ENCODE results near the gene ANKRD16. TPM values are rescaled to one million over a fixed set of nuclear protein-coding genes. Genes with fewer than 3 reads are reported as not detected.

Gene ANKRD16
- total and polyA plus RNA-seq, 2 of the 13 experiments (the other 11 are each of a cell fraction or from before 2014, with no cell fraction given): 8.0 to 11.4 TPM

DNA sequence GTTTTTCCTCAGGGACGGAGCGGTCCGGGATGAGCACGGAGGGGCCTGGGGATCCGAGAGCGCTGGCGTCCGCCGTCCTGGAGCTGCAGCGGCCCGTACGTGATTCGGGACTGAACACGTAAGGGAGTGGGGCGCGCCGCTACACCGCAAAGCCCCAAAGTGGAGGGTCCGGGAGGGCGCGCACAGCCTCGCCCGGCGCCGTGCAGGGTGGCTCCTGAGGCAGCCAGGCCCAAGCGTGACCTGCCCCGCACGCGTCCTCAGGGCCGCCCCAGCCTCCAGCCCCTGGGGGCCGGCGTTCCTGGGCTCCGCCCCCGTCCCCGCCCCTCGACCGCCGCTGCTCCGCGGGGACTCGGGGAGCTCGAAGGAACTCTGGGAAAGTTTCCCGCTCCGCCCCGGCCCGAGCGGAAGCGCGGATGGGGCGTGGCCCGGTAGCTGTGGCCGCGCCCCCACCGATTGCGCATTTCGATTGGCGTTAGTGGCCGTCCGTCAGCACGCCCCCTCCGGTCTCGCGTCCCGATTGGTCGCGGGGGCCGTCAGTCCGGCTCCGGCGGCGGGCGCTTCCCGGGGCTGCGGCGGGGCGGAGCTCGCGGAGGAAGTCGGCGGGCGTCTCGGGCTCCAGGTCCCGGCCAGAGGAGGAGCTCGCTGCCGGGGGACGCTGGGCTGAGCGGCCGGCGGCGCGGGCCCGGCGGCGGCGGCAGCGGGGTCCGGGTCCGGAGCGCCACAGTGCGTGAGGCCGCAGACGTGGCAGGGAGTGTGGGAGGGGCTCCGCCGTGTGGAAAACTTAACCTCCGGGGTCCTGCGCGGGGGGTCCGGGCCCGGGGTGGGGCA is at the start of gene ANKRD16, which contains the start of gene FBH1 (continued):
- TF ChIP-seq CREB1 (IDR thresholded peaks at IDR 0.05): peak; percentile 89
- TF ChIP-seq CREB1 (CRISPR knock-in tag; IDR thresholded peaks at IDR 0.05): no peak
- peak; percentile 61; the same call in 1 of the 2 replicates for TF ChIP-seq GFI1 (CRISPR knock-in tag; IDR thresholded peaks at IDR 0.05; ENCODE audit: borderline replicate concordance)
- TF ChIP-seq ZSCAN30 (CRISPR knock-in tag; IDR thresholded peaks at IDR 0.05): no peak; the same call in 1 of the 2 replicates
- TF ChIP-seq, protein P1, sequence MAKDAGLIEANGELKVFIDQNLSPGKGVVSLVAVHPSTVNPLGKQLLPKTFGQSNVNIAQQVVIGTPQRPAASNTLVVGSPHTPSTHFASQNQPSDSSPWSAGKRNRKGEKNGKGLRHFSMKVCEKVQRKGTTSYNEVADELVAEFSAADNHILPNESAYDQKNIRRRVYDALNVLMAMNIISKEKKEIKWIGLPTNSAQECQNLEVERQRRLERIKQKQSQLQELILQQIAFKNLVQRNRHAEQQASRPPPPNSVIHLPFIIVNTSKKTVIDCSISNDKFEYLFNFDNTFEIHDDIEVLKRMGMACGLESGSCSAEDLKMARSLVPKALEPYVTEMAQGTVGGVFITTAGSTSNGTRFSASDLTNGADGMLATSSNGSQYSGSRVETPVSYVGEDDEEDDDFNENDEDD (CRISPR knock-in tag; IDR thresholded peaks at IDR 0.05; ENCODE audit: borderline replicate concordance): peak; percentile 70; the same call in 1 of the 2 replicates
- TF ChIP-seq, protein P2, sequence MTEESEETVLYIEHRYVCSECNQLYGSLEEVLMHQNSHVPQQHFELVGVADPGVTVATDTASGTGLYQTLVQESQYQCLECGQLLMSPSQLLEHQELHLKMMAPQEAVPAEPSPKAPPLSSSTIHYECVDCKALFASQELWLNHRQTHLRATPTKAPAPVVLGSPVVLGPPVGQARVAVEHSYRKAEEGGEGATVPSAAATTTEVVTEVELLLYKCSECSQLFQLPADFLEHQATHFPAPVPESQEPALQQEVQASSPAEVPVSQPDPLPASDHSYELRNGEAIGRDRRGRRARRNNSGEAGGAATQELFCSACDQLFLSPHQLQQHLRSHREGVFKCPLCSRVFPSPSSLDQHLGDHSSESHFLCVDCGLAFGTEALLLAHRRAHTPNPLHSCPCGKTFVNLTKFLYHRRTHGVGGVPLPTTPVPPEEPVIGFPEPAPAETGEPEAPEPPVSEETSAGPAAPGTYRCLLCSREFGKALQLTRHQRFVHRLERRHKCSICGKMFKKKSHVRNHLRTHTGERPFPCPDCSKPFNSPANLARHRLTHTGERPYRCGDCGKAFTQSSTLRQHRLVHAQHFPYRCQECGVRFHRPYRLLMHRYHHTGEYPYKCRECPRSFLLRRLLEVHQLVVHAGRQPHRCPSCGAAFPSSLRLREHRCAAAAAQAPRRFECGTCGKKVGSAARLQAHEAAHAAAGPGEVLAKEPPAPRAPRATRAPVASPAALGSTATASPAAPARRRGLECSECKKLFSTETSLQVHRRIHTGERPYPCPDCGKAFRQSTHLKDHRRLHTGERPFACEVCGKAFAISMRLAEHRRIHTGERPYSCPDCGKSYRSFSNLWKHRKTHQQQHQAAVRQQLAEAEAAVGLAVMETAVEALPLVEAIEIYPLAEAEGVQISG (CRISPR knock-in tag; IDR thresholded peaks at IDR 0.05): peak; percentile 86
- peak; percentile 93; the same call in 1 of the 2 replicates for TF ChIP-seq NRL (CRISPR knock-in tag; IDR thresholded peaks at IDR 0.05; ENCODE audit: borderline replicate concordance)
- TF ChIP-seq CENPT (CRISPR knock-in tag; IDR thresholded peaks at IDR 0.05; ENCODE audit: low read depth): 0 out of 2 replicates have a peak, but pooled peaks have one; percentile 65
- TF ChIP-seq, protein P3, sequence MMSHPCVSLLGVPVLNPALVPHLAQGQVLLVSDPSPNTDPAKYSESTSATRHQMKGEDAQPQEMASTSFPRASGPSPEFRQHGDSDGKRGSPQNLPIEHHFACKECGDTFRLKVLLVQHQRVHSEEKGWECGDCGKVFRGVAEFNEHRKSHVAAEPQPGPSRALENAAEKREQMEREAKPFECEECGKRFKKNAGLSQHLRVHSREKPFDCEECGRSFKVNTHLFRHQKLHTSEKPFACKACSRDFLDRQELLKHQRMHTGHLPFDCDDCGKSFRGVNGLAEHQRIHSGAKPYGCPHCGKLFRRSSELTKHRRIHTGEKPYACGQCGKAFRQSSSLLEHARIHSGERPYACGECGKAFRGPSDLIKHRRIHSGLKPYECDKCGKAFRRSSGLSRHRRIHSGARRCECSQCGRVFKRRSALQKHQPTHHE (CRISPR knock-in tag; IDR thresholded peaks at IDR 0.05; ENCODE audit: borderline replicate concordance): no peak
- no peak for TF ChIP-seq KDM1A (CRISPR knock-in tag; IDR thresholded peaks at IDR 0.05)
- peak; percentile 73; the same call in 1 of the 2 replicates for TF ChIP-seq KAT8 (CRISPR knock-in tag; IDR thresholded peaks at IDR 0.05)
- TF ChIP-seq BRD4 (CRISPR knock-in tag; IDR thresholded peaks at IDR 0.05): peak; percentile 73
- TF ChIP-seq ETV6 (CRISPR knock-in tag; conservative IDR thresholded peaks at IDR 0.05): no peak
- TF ChIP-seq, protein P4, sequence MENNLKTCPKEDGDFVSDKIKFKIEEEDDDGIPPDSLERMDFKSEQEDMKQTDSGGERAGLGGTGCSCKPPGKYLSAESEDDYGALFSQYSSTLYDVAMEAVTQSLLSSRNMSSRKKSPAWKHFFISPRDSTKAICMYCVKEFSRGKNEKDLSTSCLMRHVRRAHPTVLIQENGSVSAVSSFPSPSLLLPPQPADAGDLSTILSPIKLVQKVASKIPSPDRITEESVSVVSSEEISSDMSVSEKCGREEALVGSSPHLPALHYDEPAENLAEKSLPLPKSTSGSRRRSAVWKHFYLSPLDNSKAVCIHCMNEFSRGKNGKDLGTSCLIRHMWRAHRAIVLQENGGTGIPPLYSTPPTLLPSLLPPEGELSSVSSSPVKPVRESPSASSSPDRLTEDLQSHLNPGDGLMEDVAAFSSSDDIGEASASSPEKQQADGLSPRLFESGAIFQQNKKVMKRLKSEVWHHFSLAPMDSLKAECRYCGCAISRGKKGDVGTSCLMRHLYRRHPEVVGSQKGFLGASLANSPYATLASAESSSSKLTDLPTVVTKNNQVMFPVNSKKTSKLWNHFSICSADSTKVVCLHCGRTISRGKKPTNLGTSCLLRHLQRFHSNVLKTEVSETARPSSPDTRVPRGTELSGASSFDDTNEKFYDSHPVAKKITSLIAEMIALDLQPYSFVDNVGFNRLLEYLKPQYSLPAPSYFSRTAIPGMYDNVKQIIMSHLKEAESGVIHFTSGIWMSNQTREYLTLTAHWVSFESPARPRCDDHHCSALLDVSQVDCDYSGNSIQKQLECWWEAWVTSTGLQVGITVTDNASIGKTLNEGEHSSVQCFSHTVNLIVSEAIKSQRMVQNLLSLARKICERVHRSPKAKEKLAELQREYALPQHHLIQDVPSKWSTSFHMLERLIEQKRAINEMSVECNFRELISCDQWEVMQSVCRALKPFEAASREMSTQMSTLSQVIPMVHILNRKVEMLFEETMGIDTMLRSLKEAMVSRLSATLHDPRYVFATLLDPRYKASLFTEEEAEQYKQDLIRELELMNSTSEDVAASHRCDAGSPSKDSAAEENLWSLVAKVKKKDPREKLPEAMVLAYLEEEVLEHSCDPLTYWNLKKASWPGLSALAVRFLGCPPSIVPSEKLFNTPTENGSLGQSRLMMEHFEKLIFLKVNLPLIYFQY (CRISPR knock-in tag; IDR thresholded peaks at IDR 0.05; ENCODE audit: borderline replicate concordance): peak; percentile 85
- TF ChIP-seq PAX8 (CRISPR knock-in tag; IDR thresholded peaks at IDR 0.05; ENCODE audit: borderline replicate concordance): peak; percentile 48; the same call in 1 of the 2 replicates
- peak; percentile 26; the same call in 1 of the 2 replicates for TF ChIP-seq ZNF263 (CRISPR knock-in tag; IDR thresholded peaks at IDR 0.05)
- TF ChIP-seq, protein P5, sequence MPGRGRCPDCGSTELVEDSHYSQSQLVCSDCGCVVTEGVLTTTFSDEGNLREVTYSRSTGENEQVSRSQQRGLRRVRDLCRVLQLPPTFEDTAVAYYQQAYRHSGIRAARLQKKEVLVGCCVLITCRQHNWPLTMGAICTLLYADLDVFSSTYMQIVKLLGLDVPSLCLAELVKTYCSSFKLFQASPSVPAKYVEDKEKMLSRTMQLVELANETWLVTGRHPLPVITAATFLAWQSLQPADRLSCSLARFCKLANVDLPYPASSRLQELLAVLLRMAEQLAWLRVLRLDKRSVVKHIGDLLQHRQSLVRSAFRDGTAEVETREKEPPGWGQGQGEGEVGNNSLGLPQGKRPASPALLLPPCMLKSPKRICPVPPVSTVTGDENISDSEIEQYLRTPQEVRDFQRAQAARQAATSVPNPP (CRISPR knock-in tag; IDR thresholded peaks at IDR 0.05): 0 out of 2 replicates have a peak, but pooled peaks have one; percentile 69
- TF ChIP-seq YEATS4 (CRISPR knock-in tag; IDR thresholded peaks at IDR 0.05; ENCODE audit: borderline replicate concordance): peak; percentile 93
